ENCODE results near the gene IL10RB.

IL10RB gene

GRCh38 chr21:33246506-33246905, 19.7 kb upstream of the IL10RB start:
- TF ChIP-seq CTCF (IDR thresholded peaks at IDR 0.05), result no peak

GRCh38 chr21:33246963-33247362, 19.2 kb upstream of the IL10RB start:
- TF ChIP-seq CTCF (IDR thresholded peaks at IDR 0.05), result no peak

GRCh38 chr21:33247599-33247998, 18.6 kb upstream of the IL10RB start:
- no peak for TF ChIP-seq CTCF (IDR thresholded peaks at IDR 0.05)

GRCh38 chr21:33249331-33250002, 16.7 kb upstream of the IL10RB start:
- TF ChIP-seq CTCF (IDR thresholded peaks at IDR 0.05), result no peak

- no peak for TF ChIP-seq CTCF (IDR thresholded peaks at IDR 0.05)
Measured at GRCh38 chr21:33251119-33251518, 15.0 kb upstream of the IL10RB start.

- no peak for TF ChIP-seq CTCF (IDR thresholded peaks at IDR 0.05)
Measured at GRCh38 chr21:33254766-33255165, 11.4 kb upstream of the IL10RB start.

GRCh38 chr21:33255404-33255803, 10.8 kb upstream of the IL10RB start:
- no peak for TF ChIP-seq CTCF (IDR thresholded peaks at IDR 0.05)

- TF ChIP-seq CTCF (IDR thresholded peaks at IDR 0.05), result no peak
Measured at GRCh38 chr21:33256019-33256418, 10.1 kb upstream of the IL10RB start.

All from LNCAP (cell line).